DMS114 treated with DMSO at 0.1 percent for 48 hours (cell line): ENCODE measurements around the gene RIC1.
A peak's percentile ranks its signal among the peaks of the same experiment; 100 is the strongest.
"Not testable (repeated sequence)": the region's sequence is repeated elsewhere in the genome, so short reads cannot be mapped to it uniquely, and the experiment has no call there.

Experiments used
- DNase-seq: peaks from one replicate; lab custom pipeline; 2025; ENCODE audit not compliant: unreplicated experiment; lab: John Stamatoyannopoulos, UW

RIC1 gene

GRCh38 chr9:5622016-5622415, 6.9 kb upstream of the RIC1 start:
- DNase-seq: no peak

- no peak for DNase-seq
These were observed 4.3 kb upstream of the RIC1 start for GRCh38 chr9:5624655-5625054.

GRCh38 chr9:5626727-5627634, 1.9 kb upstream of the RIC1 start:
- no peak for DNase-seq

DNA sequence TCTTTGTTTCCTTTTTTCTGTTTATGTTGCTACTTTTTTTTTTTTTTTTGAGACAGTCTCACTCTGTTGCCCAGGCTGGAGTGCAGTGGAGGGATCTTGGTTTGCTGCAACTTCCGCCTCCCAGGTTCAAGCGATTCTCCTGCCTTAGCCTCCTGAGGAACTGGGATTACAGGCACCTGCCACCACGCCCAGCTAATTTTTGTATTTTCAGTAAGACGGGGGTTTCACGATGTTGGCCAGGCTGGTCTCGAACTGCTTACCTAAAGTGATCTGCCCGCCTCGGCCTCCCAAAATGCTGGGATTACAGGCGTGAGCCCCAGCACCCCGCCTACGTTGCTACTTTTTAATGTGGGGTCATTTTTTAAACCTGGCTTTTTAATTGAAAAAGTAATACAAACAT, 1.2 kb upstream of the RIC1 start:
- DNase-seq: not testable (repeated sequence)

- no peak for DNase-seq
These were observed 751 bp upstream of the RIC1 start for GRCh38 chr9:5628183-5628529.

DNA sequence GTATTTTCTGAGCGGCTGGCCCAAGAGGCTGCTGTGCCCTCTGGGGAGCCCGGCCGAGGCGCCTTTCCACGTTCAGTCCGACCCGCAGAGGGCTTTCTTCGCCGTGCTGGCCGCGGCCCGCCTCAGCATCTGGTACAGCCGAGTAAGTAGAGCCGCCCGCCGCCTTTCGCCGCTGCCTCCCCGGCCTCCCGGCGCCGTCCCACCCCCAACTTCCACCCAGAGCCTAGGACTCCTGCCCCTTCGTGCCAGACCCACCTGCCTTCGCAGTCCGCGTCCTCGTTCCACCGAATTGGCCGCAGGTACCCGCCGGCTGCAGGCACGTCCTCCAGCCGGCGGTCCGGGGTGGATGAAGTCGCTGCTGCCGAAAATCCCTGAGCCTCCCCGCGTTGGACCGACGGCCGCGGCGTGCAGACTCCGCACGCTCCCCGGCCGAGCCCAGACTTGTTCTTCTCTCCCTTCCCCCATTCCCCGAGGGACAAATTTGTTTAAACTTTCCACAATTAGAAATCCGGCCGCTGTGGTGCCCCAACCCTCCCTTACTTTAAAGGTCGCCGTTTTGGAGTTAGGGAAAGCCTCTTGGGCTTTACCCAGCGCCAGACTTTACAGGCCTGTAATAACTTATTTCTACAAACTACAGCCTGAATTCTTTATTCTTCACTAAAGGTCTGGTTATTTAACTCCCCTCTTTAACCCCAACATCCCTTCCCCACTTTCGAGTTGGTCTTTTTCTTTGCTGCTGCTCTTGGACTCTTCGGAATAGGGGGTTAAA, 589 bp downstream of the RIC1 start:
- DNase-seq: no peak

GRCh38 chr9:5630081-5630507, 1.2 kb downstream of the RIC1 start:
- DNase-seq: peak; percentile 18

GRCh38 chr9:5631026-5631425, 2.1 kb downstream of the RIC1 start:
- DNase-seq: no peak

DNA sequence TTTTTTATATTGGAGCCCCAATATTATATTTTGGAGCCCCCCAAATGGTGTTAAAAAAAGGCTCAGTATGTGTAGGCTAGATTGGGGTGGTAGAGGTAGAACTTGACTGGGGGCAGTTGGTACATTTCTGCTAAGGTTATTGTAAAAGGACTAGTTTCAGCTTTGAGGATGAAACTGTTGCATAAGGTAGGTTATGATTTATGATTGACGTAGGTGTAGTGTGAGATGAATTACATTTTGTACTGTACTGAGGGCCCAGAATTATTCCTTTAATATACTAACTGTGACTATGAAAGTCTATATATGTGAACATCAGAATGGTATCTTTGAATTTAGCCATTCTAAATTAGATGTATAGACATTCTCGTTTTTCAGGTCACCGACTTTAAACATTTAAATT, 3.6 kb downstream of the RIC1 start:
- DNase-seq: no peak

DNA sequence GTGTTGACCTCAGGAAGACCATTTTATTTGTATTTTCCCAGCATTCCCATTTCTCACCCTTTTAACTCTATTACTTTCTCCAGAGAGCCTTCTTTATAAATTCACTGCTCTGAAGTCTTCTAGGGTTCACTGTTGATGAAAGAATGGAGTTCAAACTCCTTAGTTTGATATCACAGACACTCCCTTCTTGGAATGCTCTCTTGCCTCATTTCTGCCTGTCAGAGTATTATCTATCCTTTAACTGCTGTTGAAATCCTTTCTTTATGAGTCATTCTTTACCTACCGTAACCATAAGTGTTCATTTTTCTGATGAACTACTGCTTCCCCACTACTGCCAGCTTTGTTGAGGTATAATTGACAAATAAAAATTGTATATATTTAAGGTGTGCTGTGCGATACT, 4.3 kb downstream of the RIC1 start:
- DNase-seq: no peak

GRCh38 chr9:5635390-5635789, 6.5 kb downstream of the RIC1 start:
- no peak for DNase-seq

DNA sequence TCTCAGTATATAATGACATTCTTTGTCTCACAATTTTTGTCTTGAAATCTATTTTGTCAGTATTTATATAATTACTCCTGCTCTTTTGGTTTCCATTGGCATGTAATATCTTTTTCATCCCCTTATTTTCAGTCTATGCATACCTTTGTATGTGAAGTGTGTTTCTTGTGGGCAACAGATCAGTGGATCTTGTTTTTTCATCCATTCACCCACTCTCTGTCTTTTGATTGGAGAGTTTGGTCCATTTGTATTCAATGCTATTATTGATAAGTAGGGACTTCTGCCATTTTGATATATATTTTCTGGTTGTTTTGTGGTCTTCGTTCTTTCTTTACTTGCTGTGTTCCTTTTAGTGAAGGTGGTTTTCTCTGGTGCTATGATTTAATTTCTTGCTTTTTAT, 10.9 kb downstream of the RIC1 start:
- DNase-seq: no peak

DNA sequence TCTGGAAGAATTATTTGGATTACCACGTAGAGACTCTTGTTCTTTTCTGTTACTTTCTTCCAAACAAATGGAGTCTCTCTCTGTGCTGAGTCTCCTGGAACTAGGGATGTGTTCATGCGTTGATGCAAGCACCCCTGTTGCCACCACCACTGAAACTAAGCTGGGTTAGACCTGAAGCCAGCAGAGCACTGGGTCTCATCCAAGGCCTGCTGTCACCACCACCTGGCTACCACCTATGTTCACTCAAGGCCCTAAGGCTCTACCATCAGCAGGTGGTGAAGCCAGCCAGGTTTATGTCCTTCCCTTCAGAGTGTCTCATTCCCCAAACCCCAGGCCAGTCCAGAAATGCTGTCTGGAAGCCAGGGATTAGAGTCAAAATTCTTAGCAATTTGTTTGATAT, 13.3 kb downstream of the RIC1 start:
- DNase-seq: no peak

DNA sequence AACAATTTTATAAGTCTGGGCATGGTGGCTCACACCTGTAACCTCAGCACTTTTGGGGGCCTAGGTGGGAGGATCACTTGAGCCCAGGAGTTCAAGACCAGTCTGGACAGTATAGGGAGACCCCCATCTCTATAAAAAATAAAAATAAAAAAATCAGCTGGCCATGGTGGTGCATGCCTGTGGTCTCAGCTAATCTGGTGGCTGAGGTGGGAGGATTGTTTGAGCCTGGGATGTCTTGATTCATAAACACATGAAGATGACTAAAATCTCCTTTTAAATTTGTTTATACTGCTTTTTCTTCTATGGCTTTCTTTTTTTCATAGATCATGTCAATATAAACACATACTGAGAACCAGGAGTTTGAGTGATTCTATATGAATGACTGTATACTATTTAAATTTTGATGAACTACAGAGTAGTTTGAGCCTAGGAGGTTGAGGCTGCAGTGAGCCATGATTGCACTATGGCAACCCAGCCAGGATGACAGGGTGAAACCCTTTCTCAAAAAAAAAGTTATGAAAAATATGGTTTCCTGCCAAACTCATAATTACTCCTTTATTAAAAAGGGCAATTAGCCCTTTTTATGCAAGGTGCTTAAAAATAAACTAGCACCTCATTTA, 14.2 kb downstream of the RIC1 start:
- no peak for DNase-seq

GRCh38 chr9:5644501-5644900, 15.6 kb downstream of the RIC1 start:
- DNase-seq: no peak

DNA sequence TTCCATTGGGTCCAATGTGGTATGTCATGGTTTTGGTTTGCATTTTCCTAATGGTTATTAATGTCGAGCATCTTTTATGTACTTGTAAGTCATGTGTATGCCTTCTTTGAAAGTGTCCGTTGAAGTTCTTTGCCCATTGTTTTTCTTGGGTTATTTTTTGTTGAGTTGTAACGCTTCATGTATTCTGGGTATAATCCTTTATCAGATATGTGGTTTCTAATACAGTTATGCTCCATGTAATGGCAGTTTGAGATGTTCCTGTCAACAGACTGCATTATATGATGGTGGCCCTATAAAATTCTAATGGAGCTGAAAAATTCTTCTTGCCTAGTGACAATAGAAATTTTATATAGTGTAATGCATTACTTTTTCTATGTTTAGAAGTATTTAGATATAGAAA, 17.2 kb downstream of the RIC1 start:
- DNase-seq: no peak

DNA sequence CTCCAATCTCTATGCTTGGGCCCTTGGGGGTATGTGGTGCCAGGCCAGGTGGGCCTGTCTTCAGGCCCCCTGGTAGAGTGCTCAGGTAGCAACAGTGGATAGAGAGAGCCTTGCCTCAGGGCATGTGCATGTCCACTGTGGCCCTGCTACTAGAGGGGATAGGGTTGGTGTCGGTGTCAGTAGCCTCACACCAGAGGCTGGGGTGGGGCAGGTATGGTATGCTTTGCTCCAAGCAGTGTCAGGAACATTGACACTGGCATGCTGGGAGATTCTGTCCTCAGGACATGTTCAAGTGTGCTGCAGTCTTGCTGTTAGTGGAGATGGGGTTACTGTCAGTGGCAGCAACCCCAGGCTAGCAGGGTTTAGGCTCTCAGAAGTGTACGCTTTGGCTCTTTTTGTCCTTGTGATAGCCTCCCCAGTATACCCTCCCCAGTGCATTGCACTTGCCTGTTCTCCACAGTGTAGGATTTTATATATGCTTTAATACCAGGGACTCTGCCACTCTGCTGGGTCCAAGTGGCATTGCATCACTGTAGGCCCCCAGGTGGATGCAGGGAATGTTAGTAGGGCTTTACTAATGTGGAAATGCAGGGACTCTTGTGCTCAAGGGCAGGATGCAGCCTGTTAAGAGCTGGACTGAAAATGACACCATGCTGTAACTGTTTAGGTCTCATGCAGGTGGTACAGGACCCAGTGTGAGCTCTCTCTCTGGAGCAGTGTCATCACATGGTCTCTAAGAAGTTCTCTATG, 21.6 kb downstream of the RIC1 start:
- DNase-seq: no peak

GRCh38 chr9:5651246-5651645, 22.3 kb downstream of the RIC1 start:
- DNase-seq: no peak

GRCh38 chr9:5652821-5653220, 23.9 kb downstream of the RIC1 start:
- DNase-seq: no peak

DNA sequence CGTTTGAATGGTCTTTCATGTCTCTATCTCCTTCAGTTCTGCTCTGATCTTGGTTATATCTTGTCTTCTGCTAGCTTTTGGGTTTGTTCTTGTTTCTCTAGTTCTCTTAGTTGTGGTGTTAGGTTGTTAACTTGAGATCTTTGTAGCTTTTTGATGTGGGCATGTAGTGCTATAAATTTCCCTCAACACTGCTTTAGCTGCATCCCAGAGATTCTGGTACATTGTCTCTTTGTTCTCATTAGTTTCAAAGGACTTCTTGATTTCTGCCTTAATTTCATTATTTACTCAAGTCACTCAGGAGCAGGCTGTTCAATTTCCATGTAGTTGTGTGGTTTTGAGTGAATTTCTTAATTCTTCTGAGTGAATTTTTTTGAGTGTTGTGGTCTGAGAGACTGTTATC, 33.9 kb downstream of the RIC1 start:
- DNase-seq: not testable (repeated sequence)

- no peak for DNase-seq
These were observed 36.2 kb downstream of the RIC1 start for GRCh38 chr9:5665059-5665458.
